Measurements from ENCODE around the gene COPB2. TPM values are rescaled to one million over a fixed set of nuclear protein-coding genes. Genes with fewer than 3 reads are reported as not detected.

Gene COPB2
- total RNA-seq, 6 donors from 2014 or later: 49.2 to 121 (median 102) TPM

DNA sequence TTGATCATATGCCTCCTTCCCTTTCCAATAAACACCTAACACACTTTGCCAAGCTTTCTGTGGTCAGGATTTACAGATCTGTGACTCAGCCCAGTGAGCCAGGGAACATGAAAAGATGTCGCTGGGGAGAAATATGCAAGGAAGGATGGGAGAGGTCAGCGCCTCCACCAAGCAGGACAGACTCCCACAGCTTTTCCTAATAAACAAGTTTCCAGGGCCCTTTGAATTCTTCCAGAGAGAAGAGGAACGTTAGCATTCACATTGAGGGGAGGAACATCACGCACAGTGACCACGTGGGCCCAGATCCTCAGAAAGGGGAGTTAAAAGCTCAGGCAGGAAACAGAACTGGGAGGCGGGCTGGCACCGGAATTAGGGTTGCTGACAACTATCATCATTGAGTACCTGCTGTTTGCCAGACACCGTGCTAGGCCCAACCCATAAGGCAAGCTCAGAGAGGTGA is 78.9 kb downstream of the COPB2 start:
- H3K27ac ChIP-seq: no peak overlapping the region
- WGBS, 2 donors: 65 to 77% methylated on average over 8 of the region's 8 CpGs
- peak in 1 of 2 donors; percentile 35 for ATAC-seq (ENCODE audit: low FRiP score in 2 of 2)
- DNase-seq: no peak
- H3K4me1 ChIP-seq: no peaks in the 10 kb centered on the region
- H3K9me3 ChIP-seq: no peaks in the 10 kb centered on the region
- no peaks in the 10 kb centered on the region for H3K27me3 ChIP-seq
- no peaks in the 10 kb centered on the region for H3K36me3 ChIP-seq
- H3K4me3 ChIP-seq: no peak overlapping the region
- TF ChIP-seq CTCF (IDR thresholded peaks at IDR 0.05) (no peak), POLR2AphosphoS5 (IDR thresholded peaks at IDR 0.05) (no peak), EP300 (IDR thresholded peaks at IDR 0.05) (no peak)

- H3K4me3 ChIP-seq: no peak overlapping the region
- TF ChIP-seq POLR2A (IDR thresholded peaks at IDR 0.05): no peak
- no peak for TF ChIP-seq POLR2AphosphoS5 (IDR thresholded peaks at IDR 0.05)
- TF ChIP-seq CTCF (IDR thresholded peaks at IDR 0.05): no peak
- no peak for TF ChIP-seq EP300 (IDR thresholded peaks at IDR 0.05)
- H3K27me3 ChIP-seq: no peaks in the 10 kb centered on the region
- DNase-seq (no peak), ATAC-seq (ENCODE audit: low FRiP score in 2 of 2) (no peak)
- H3K4me1 ChIP-seq: no peaks in the 10 kb centered on the region
- no peak overlapping the region for H3K27ac ChIP-seq
- no peaks in the 10 kb centered on the region for H3K36me3 ChIP-seq
- H3K9me3 ChIP-seq: no peaks in the 10 kb centered on the region
- 75 to 82% methylated on average over 4 of the region's 4 CpGs for WGBS, 2 donors
Measured at GRCh38 chr3:139309880-139310279, 79.6 kb downstream of the COPB2 start.

GRCh38 chr3:139309061-139309591 is 80.3 kb downstream of the COPB2 start:
- TF ChIP-seq CTCF (IDR thresholded peaks at IDR 0.05) (no peak), POLR2A (IDR thresholded peaks at IDR 0.05) (no peak), EP300 (IDR thresholded peaks at IDR 0.05) (no peak), POLR2AphosphoS5 (IDR thresholded peaks at IDR 0.05) (no peak)
- no peak for ATAC-seq (ENCODE audit: low FRiP score in 2 of 2)
- no peaks in the 10 kb centered on the region for H3K27me3 ChIP-seq
- H3K9me3 ChIP-seq: no peaks in the 10 kb centered on the region
- no peak for DNase-seq
- no peaks in the 10 kb centered on the region for H3K4me1 ChIP-seq
- no peak overlapping the region for H3K4me3 ChIP-seq
- H3K27ac ChIP-seq: no peak overlapping the region
- no peaks in the 10 kb centered on the region for H3K36me3 ChIP-seq
- 60 to 82% methylated on average over 1 to 2 of the region's 2 CpGs for WGBS, 2 donors

GRCh38 chr3:139308560-139308959 is 80.9 kb downstream of the COPB2 start:
- WGBS, 2 donors: 33 to 58% methylated on average over 4 of the region's 4 CpGs
- DNase-seq (no peak), ATAC-seq (ENCODE audit: low FRiP score in 2 of 2) (no peak)
- no peak overlapping the region for H3K27ac ChIP-seq
- no peaks in the 10 kb centered on the region for H3K27me3 ChIP-seq
- H3K9me3 ChIP-seq: no peaks in the 10 kb centered on the region
- no peaks in the 10 kb centered on the region for H3K36me3 ChIP-seq
- no peak overlapping the region for H3K4me3 ChIP-seq
- TF ChIP-seq EP300 (IDR thresholded peaks at IDR 0.05) (no peak), POLR2A (IDR thresholded peaks at IDR 0.05) (no peak), POLR2AphosphoS5 (IDR thresholded peaks at IDR 0.05) (no peak), CTCF (IDR thresholded peaks at IDR 0.05) (no peak)
- no peaks in the 10 kb centered on the region for H3K4me1 ChIP-seq
